ENCODE results near the gene UBE3B. TPM values are rescaled to one million over a fixed set of nuclear protein-coding genes. Genes with fewer than 3 reads are reported as not detected.

Gene UBE3B
- total RNA-seq, 1 donor from 2014 or later: 34.4 TPM

DNA sequence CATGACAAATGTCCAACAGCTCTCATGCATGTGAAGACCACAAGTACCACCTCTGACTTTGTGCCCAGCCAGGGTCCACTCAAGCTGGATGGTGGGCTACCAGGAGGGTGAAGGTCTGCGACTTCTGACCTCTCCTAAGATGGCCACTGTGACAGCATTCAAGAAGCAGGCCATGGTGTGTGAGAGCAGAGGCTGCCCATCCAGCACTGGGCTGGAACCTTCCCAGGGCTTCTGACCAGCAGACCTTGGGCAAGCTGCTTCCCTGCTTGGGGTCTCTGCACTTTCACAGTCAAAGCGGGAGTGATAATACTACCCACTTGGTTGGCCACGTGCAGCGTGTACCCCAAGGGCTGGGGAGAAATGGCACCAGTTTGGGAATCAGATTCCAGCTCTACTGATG is 85.4 kb downstream of the UBE3B start:
- Histone ChIP-seq H3K9me3 (ENCODE audit: insufficient read depth, low read depth, low read length) (no peaks in the 10 kb centered on the region), H3K27me3 (ENCODE audit: insufficient read depth, low read length) (no peaks in the 10 kb centered on the region), H3K27ac (ENCODE audit: low read depth, low read length) (no peak overlapping the region), H3K4me3 (ENCODE audit: insufficient read depth, low read depth, low read length) (no peak overlapping the region), H3K4me1 (ENCODE audit: insufficient read depth, low read length) (peaks cover 5% of the 10 kb centered on the region), H3K36me3 (ENCODE audit: insufficient read depth, low read length) (peaks cover 2% of the 10 kb centered on the region), H3K79me2 (ENCODE audit: insufficient read depth, low read length) (no peaks in the 10 kb centered on the region), H2AFZ (ENCODE audit: low read depth, low read length) (no peak overlapping the region), H3K4me2 (ENCODE audit: low read length) (no peak overlapping the region), H4K20me1 (ENCODE audit: insufficient read depth, low read length) (no peaks in the 10 kb centered on the region), H3K9ac (ENCODE audit: low read length) (no peak overlapping the region)
- TF ChIP-seq EZH2 (IDR thresholded peaks at IDR 0.05; ENCODE audit: insufficient read depth, low read length): no peak
- TF ChIP-seq, protein P1, sequence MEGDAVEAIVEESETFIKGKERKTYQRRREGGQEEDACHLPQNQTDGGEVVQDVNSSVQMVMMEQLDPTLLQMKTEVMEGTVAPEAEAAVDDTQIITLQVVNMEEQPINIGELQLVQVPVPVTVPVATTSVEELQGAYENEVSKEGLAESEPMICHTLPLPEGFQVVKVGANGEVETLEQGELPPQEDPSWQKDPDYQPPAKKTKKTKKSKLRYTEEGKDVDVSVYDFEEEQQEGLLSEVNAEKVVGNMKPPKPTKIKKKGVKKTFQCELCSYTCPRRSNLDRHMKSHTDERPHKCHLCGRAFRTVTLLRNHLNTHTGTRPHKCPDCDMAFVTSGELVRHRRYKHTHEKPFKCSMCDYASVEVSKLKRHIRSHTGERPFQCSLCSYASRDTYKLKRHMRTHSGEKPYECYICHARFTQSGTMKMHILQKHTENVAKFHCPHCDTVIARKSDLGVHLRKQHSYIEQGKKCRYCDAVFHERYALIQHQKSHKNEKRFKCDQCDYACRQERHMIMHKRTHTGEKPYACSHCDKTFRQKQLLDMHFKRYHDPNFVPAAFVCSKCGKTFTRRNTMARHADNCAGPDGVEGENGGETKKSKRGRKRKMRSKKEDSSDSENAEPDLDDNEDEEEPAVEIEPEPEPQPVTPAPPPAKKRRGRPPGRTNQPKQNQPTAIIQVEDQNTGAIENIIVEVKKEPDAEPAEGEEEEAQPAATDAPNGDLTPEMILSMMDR (IDR thresholded peaks at IDR 0.05; ENCODE audit: insufficient read depth, low read depth, low read length): no peak
- H3K27me3 Mint-ChIP-seq (ENCODE audit: low read depth, unreplicated experiment): no peaks in the 10 kb centered on the region
- H3K4me3 Mint-ChIP-seq (ENCODE audit: unreplicated experiment): no peak overlapping the region
- H3K27ac Mint-ChIP-seq (ENCODE audit: unreplicated experiment): no peak overlapping the region
- peaks cover 5% of the 10 kb centered on the region for H3K9me3 Mint-ChIP-seq (ENCODE audit: unreplicated experiment)
- no peaks in the 10 kb centered on the region for H3K4me1 Mint-ChIP-seq (ENCODE audit: low read depth, unreplicated experiment)
- H3K36me3 Mint-ChIP-seq (ENCODE audit: low read depth, unreplicated experiment): peaks cover 4% of the 10 kb centered on the region
- DNase-seq (ENCODE audit: low read depth): no peak
- no peak for FAIRE-seq

DNA sequence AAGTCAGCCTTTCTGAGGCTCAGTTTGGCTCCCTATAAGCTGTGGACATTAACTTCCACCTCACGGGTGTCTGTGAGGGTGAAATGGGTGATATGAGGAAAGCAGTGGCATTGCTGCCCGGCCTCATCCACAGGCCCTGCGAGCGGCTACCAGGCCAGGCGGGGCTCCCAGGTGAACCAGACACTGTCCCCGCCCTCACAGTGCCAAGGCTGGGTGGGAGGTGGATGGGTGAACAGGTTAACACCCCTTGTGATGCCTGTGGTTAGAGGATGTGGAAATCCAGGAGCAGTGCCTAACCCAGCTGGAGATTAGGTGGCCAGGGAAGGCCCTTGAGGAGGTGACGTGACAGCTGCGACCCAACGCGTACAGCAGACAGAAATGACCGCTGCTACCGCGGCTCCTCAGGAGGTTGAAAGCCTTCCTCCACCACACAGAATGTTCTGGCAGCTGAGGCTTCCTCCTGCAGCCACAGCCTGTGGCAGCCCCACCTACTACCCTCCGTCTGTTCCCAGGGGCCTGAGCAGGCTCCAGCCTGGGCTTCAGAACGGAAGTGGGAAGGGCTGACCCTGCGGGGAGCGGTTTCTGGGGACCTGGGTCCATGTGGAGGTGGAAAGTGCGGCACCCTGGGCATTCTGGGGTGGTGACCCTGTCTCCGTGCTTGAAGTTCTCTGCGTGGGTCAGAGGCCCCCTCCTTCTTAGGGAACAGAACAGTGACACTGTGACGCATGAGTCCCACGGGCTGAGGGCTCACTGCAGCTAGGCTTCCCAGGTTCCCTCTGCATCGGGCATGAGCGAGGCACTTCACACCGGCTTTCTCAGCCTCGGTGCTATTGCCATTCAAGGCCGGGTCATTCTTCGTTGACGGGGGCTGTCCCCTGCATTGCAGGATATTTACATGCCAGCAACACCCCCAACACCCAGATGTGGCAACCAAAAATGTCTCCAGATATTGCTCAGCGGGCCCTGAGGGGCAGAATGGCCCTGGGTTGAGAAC is 86.2 kb downstream of the UBE3B start:
- H3K79me2 ChIP-seq (ENCODE audit: insufficient read depth, low read length): no peaks in the 10 kb centered on the region
- DNase-seq (ENCODE audit: low read depth) (no peak), FAIRE-seq (no peak)
- no peaks in the 10 kb centered on the region for H3K4me1 ChIP-seq (ENCODE audit: insufficient read depth, low read length)
- H3K4me3 ChIP-seq (ENCODE audit: insufficient read depth, low read depth, low read length): no peak overlapping the region
- Mint-ChIP-seq H3K27me3 (ENCODE audit: low read depth, unreplicated experiment) (no peaks in the 10 kb centered on the region), H3K4me1 (ENCODE audit: low read depth, unreplicated experiment) (no peaks in the 10 kb centered on the region), H3K4me3 (ENCODE audit: unreplicated experiment) (no peak overlapping the region), H3K27ac (ENCODE audit: unreplicated experiment) (no peak overlapping the region), H3K36me3 (ENCODE audit: low read depth, unreplicated experiment) (peaks cover 4% of the 10 kb centered on the region), H3K9me3 (ENCODE audit: unreplicated experiment) (peaks cover 5% of the 10 kb centered on the region)
- no peak overlapping the region for H3K27ac ChIP-seq (ENCODE audit: low read depth, low read length)
- TF ChIP-seq EZH2 (IDR thresholded peaks at IDR 0.05; ENCODE audit: insufficient read depth, low read length): no peak
- TF ChIP-seq, protein P1 (IDR thresholded peaks at IDR 0.05; ENCODE audit: insufficient read depth, low read depth, low read length): no peak
- peaks cover 7% of the 10 kb centered on the region for H3K36me3 ChIP-seq (ENCODE audit: insufficient read depth, low read length)
- H4K20me1 ChIP-seq (ENCODE audit: insufficient read depth, low read length): no peaks in the 10 kb centered on the region
- no peak overlapping the region for H3K4me2 ChIP-seq (ENCODE audit: low read length)
- H3K27me3 ChIP-seq (ENCODE audit: insufficient read depth, low read length): no peaks in the 10 kb centered on the region
- no peak overlapping the region for H3K9ac ChIP-seq (ENCODE audit: low read length)
- H2AFZ ChIP-seq (ENCODE audit: low read depth, low read length): no peak overlapping the region
- no peaks in the 10 kb centered on the region for H3K9me3 ChIP-seq (ENCODE audit: insufficient read depth, low read depth, low read length)

DNA sequence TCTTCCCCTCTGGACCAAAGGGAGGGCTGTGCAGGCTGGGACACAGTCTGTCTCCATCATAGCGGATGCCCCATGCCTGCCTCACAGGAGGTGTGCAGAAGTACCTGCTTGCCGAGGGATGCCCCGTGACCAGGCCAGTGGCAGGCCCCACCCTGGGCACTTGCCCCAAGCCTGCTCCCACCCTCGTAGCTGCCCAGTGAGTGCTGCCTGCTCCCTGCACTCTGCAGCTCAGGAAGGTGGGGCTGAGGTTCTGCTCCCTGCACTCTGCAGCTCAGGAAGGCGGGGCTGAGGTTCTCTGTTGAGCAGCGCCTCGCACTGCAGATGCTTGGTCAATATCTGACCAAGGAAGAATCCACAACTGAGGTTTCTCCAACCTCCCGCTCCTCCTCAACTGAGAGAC is 89.0 kb downstream of the UBE3B start:
- Histone ChIP-seq H3K27me3 (ENCODE audit: insufficient read depth, low read length) (no peaks in the 10 kb centered on the region), H3K4me1 (ENCODE audit: insufficient read depth, low read length) (no peaks in the 10 kb centered on the region), H3K4me3 (ENCODE audit: insufficient read depth, low read depth, low read length) (no peak overlapping the region), H3K36me3 (ENCODE audit: insufficient read depth, low read length) (peaks cover 8% of the 10 kb centered on the region), H4K20me1 (ENCODE audit: insufficient read depth, low read length) (no peaks in the 10 kb centered on the region), H3K9ac (ENCODE audit: low read length) (no peak overlapping the region), H3K79me2 (ENCODE audit: insufficient read depth, low read length) (no peaks in the 10 kb centered on the region), H3K27ac (ENCODE audit: low read depth, low read length) (no peak overlapping the region), H3K9me3 (ENCODE audit: insufficient read depth, low read depth, low read length) (no peaks in the 10 kb centered on the region), H2AFZ (ENCODE audit: low read depth, low read length) (no peak overlapping the region), H3K4me2 (ENCODE audit: low read length) (no peak overlapping the region)
- Mint-ChIP-seq H3K4me3 (ENCODE audit: unreplicated experiment) (no peak overlapping the region), H3K9me3 (ENCODE audit: unreplicated experiment) (peaks cover 5% of the 10 kb centered on the region), H3K27ac (ENCODE audit: unreplicated experiment) (no peak overlapping the region), H3K4me1 (ENCODE audit: low read depth, unreplicated experiment) (no peaks in the 10 kb centered on the region), H3K36me3 (ENCODE audit: low read depth, unreplicated experiment) (peaks cover 7% of the 10 kb centered on the region), H3K27me3 (ENCODE audit: low read depth, unreplicated experiment) (no peaks in the 10 kb centered on the region)
- FAIRE-seq (no peak), DNase-seq (ENCODE audit: low read depth) (no peak)
- TF ChIP-seq, protein P1 (IDR thresholded peaks at IDR 0.05; ENCODE audit: insufficient read depth, low read depth, low read length): no peak
